Type B pancreatic cell (in vitro differentiated cells): Measurements from ENCODE around the gene CMKLR1. TPM values are rescaled to one million over a fixed set of nuclear protein-coding genes. Genes with fewer than 3 reads are reported as not detected.
A peak's percentile ranks its signal among the peaks of the same experiment; 100 is the strongest.

ENCODE experiments used
- DNase-seq: peaks from one replicate; pipeline ENCODE4 v3.0.0; 2021; ENCODE audit warnings: mixed read lengths; ENCODE audit not compliant: unreplicated experiment; ENCODE audit errors: extremely low spot score
- H3K27ac Mint-ChIP-seq: 2 replicates; pipeline ENCODE4 v1.8.0; 2021; ENCODE audit warnings: mild to moderate bottlenecking, mixed read lengths
- H3K27me3 Mint-ChIP-seq: 2 replicates; pipeline ENCODE4 v1.8.0; 2021; ENCODE audit warnings: mixed read lengths
- H3K36me3 Mint-ChIP-seq: 2 replicates; pipeline ENCODE4 v1.8.0; 2021; ENCODE audit warnings: mixed read lengths
- H3K4me1 Mint-ChIP-seq: one replicate; pipeline ENCODE4 v1.8.0; 2021; ENCODE audit warnings: mixed read lengths; ENCODE audit not compliant: unreplicated experiment
- H3K4me3 Mint-ChIP-seq: 2 replicates; pipeline ENCODE4 v1.8.0; 2021; ENCODE audit warnings: mild to moderate bottlenecking, mixed read lengths
- H3K9me3 Mint-ChIP-seq: 2 replicates; pipeline ENCODE4 v1.8.0; 2021; ENCODE audit warnings: mixed read lengths
- CTCF ChIP-seq: fragments of 200-600 bp; sonication (generic); conservative IDR thresholded peaks from 2 replicates; pipeline ENCODE4 v1.5.0; 2021; ENCODE audit warnings: antibody characterized with exemption, mild to moderate bottlenecking
- total RNA-seq: library from RNA; stranded (reverse); gene quantifications from 2 replicates; pipeline ENCODE4 v1.2.1, GENCODE V29; 2021; ENCODE audit warnings: low replicate concordance

The CMKLR1 gene
- total RNA-seq, 1 donor from 2014 or later: 0.97 TPM

GRCh38 chr12:108374596-108375320 lies 35.6 kb upstream of the CMKLR1 start:
- Mint-ChIP-seq H3K4me3 (no peak overlapping the region), H3K27me3 (peaks cover 8% of the 10 kb centered on the region), H3K4me1 (peaks cover under 1% of the 10 kb centered on the region), H3K36me3 (no peaks in the 10 kb centered on the region), H3K27ac (no peak overlapping the region), H3K9me3 (peaks cover 16% of the 10 kb centered on the region)
- no peak for TF ChIP-seq CTCF
- DNase-seq: no peak

- no peak overlapping the region for H3K4me3 Mint-ChIP-seq
- TF ChIP-seq CTCF: peak; percentile 56
- no peaks in the 10 kb centered on the region for H3K36me3 Mint-ChIP-seq
- peaks cover 8% of the 10 kb centered on the region for H3K27me3 Mint-ChIP-seq
- H3K27ac Mint-ChIP-seq: no peak overlapping the region
- H3K9me3 Mint-ChIP-seq: peaks cover 16% of the 10 kb centered on the region
- no peak for DNase-seq
- peaks cover 8% of the 10 kb centered on the region for H3K4me1 Mint-ChIP-seq
Observed at GRCh38 chr12:108373111-108373510, 34.0 kb upstream of the CMKLR1 start.

GRCh38 chr12:108371801-108372344 lies 32.8 kb upstream of the CMKLR1 start:
- no peaks in the 10 kb centered on the region for H3K36me3 Mint-ChIP-seq
- no peak overlapping the region for H3K27ac Mint-ChIP-seq
- H3K9me3 Mint-ChIP-seq: peaks cover 9% of the 10 kb centered on the region
- no peak overlapping the region for H3K4me3 Mint-ChIP-seq
- TF ChIP-seq CTCF: no peak
- peaks cover 8% of the 10 kb centered on the region for H3K27me3 Mint-ChIP-seq
- no peak for DNase-seq
- peaks cover 8% of the 10 kb centered on the region for H3K4me1 Mint-ChIP-seq

GRCh38 chr12:108370415-108370814 lies 31.3 kb upstream of the CMKLR1 start:
- H3K27ac Mint-ChIP-seq: no peak overlapping the region
- no peak for TF ChIP-seq CTCF
- peaks cover 5% of the 10 kb centered on the region for H3K9me3 Mint-ChIP-seq
- DNase-seq: no peak
- no peak overlapping the region for H3K4me3 Mint-ChIP-seq
- peaks cover 8% of the 10 kb centered on the region for H3K27me3 Mint-ChIP-seq
- no peaks in the 10 kb centered on the region for H3K36me3 Mint-ChIP-seq
- H3K4me1 Mint-ChIP-seq: peaks cover 8% of the 10 kb centered on the region

GRCh38 chr12:108369736-108370396 lies 30.8 kb upstream of the CMKLR1 start:
- H3K4me3 Mint-ChIP-seq: no peak overlapping the region
- peaks cover 8% of the 10 kb centered on the region for H3K4me1 Mint-ChIP-seq
- no peak for TF ChIP-seq CTCF
- no peak for DNase-seq
- no peak overlapping the region for H3K27ac Mint-ChIP-seq
- H3K36me3 Mint-ChIP-seq: no peaks in the 10 kb centered on the region
- peaks cover 14% of the 10 kb centered on the region for H3K27me3 Mint-ChIP-seq
- H3K9me3 Mint-ChIP-seq: peaks cover 5% of the 10 kb centered on the region
